SU-DHL-6 (cell line): ENCODE results near the gene CYBC1.

Experiments used
- EZH2phosphoT487 ChIP-seq: fragments of 200-600 bp; sonication (generic), shearing (Covaris generic); conservative IDR thresholded peaks from 2 replicates; pipeline ENCODE4 v1.6.1; 2018; ENCODE audit warnings: mild to moderate bottlenecking, antibody characterized with exemption, low read length, moderate library complexity, mixed read lengths
- TF ChIP-seq, protein P1 (sequence below): fragments of 200-600 bp; sonication (generic); IDR thresholded peaks from one replicate; pipeline ENCODE4 v1.5.1; 2017; ENCODE audit warnings: antibody characterized with exemption, mild to moderate bottlenecking, low read length, moderate library complexity; ENCODE audit not compliant: insufficient read depth, poor library complexity, severe bottlenecking

DNA sequence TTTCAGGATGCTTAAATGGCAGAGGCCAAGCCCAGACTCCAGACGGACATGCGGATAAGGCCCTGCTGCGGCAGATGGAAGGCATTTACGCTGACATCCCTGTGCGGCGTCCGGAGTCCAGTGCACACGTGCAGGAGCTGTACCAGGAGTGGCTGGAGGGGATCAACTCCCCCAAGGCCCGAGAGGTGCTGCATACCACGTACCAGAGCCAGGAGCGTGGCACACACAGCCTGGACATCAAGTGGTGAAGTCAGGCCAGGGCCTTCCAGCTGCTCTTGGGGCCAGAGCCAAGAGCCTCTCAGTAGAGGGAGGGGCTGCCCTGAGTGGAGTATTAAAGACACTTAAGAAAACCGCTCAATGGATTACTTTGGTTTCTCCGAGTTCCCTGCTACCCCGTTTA lies 37.4 kb upstream of the CYBC1 start:
- TF ChIP-seq, protein P1, sequence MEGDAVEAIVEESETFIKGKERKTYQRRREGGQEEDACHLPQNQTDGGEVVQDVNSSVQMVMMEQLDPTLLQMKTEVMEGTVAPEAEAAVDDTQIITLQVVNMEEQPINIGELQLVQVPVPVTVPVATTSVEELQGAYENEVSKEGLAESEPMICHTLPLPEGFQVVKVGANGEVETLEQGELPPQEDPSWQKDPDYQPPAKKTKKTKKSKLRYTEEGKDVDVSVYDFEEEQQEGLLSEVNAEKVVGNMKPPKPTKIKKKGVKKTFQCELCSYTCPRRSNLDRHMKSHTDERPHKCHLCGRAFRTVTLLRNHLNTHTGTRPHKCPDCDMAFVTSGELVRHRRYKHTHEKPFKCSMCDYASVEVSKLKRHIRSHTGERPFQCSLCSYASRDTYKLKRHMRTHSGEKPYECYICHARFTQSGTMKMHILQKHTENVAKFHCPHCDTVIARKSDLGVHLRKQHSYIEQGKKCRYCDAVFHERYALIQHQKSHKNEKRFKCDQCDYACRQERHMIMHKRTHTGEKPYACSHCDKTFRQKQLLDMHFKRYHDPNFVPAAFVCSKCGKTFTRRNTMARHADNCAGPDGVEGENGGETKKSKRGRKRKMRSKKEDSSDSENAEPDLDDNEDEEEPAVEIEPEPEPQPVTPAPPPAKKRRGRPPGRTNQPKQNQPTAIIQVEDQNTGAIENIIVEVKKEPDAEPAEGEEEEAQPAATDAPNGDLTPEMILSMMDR, result no peak
- no peak for TF ChIP-seq EZH2phosphoT487
